HepG2 (cell line): Measurements from ENCODE around the gene ARG1. TPM values are rescaled to one million over a fixed set of nuclear protein-coding genes. Genes with fewer than 3 reads are reported as not detected.
A peak's percentile ranks its signal among the peaks of the same experiment; 100 is the strongest.

ENCODE experiments used
- CENPX ChIP-seq: sonication (generic); formaldehyde crosslinking; IDR thresholded peaks from 2 replicates; pipeline ENCODE4 v1.9.0; 2021; ENCODE audit warnings: mild to moderate bottlenecking, missing genetic modification reagents, moderate library complexity
- KDM3A ChIP-seq: IDR thresholded peaks from 2 replicates; pipeline ENCODE4 v1.6.1; 2018; ENCODE audit warnings: low read depth, missing compliant biosample characterization
- KDM5B ChIP-seq: sonication (generic); formaldehyde crosslinking; IDR thresholded peaks from 2 replicates; pipeline ENCODE4 v1.4.0; 2020; ENCODE audit warnings: missing genetic modification reagents, mild to moderate bottlenecking, borderline replicate concordance
- KDM6A ChIP-seq: IDR thresholded peaks from 2 replicates; pipeline ENCODE4 v1.6.1; 2016; ENCODE audit warnings: low read depth
- LRRFIP1 ChIP-seq: sonication (generic); formaldehyde crosslinking; conservative IDR thresholded peaks from 2 replicates; pipeline ENCODE4 v1.4.0; 2020; ENCODE audit warnings: missing genetic modification reagents
- MAFF ChIP-seq: IDR thresholded peaks from 2 replicates; pipeline ENCODE4 v1.6.1; 2011; ENCODE audit warnings: low read depth, low read length, improper control_type of control experiment
- MIER3 ChIP-seq: IDR thresholded peaks from 2 replicates; pipeline ENCODE4 v1.6.1; 2016; ENCODE audit warnings: missing compliant biosample characterization, borderline replicate concordance
- ZBTB14 ChIP-seq: sonication (generic); formaldehyde crosslinking; IDR thresholded peaks from 2 replicates; pipeline ENCODE4 v1.4.0; 2020; ENCODE audit warnings: missing genetic modification reagents
- ZMAT3 ChIP-seq: sonication (generic); formaldehyde crosslinking; conservative IDR thresholded peaks from 2 replicates; pipeline ENCODE4 v1.7.0; 2021; ENCODE audit warnings: missing genetic modification reagents
- ZNF33A ChIP-seq: sonication (generic); formaldehyde crosslinking; IDR thresholded peaks from 2 replicates; pipeline ENCODE4 v1.5.1; 2020; ENCODE audit warnings: missing genetic modification reagents, mild to moderate bottlenecking, moderate library complexity, borderline replicate concordance
- ZNF431 ChIP-seq: sonication (generic); formaldehyde crosslinking; IDR thresholded peaks from 2 replicates; pipeline ENCODE4 v1.9.0; 2022; ENCODE audit warnings: missing genetic modification reagents, low read depth, mild to moderate bottlenecking, borderline replicate concordance
- ZNF639 ChIP-seq: conservative IDR thresholded peaks from 2 replicates; pipeline ENCODE4 v1.6.1; 2018; ENCODE audit warnings: missing genetic modification reagents
- ZNF740 ChIP-seq: sonication (generic); formaldehyde crosslinking; IDR thresholded peaks from 2 replicates; pipeline ENCODE4 v1.4.0; 2020; ENCODE audit warnings: missing genetic modification reagents
- ZXDC ChIP-seq: sonication (generic); formaldehyde crosslinking; IDR thresholded peaks from 2 replicates; pipeline ENCODE4 v1.5.0; 2020; ENCODE audit warnings: mild to moderate bottlenecking, missing genetic modification reagents
- polyA plus RNA-seq, 8 experiments: library from polyadenylated mRNA; depleted of rRNA in 3 of 8; stranded (reverse) in 7 of 8; unstranded in 1 of 8; fragments of >200 nt; fragmentation: Illumina TruSeq in 4 of 8; extraction: Trizol in 4 of 8; gene quantifications; 2 replicates each; pipeline versions ENCODE4 v1.2.1 to v1.2.3, GENCODE V29; 2011 to 2016; ENCODE audit warnings: low read depth in 4 of 8, missing spikeins in 1 of 8, mixed read lengths in 1 of 8; ENCODE audit not compliant: insufficient read depth in 1 of 8
- total RNA-seq, 5 experiments: library from RNA; depleted of rRNA; stranded (reverse); fragments of >200 nt; fragmentation: Illumina TruSeq; extraction: Trizol; gene quantifications; 2 replicates each; pipeline ENCODE4 v1.2.3, GENCODE V29; 2016; ENCODE audit warnings: low read depth in 1 of 5

ARG1 gene
- total and polyA plus RNA-seq, 2 of the 13 experiments (the other 11 are each of a cell fraction or from before 2014, with no cell fraction given) = 2.2 to 11.2 TPM

GRCh38 chr6:131627724-131628682 is 55.0 kb downstream of the ARG1 start, which contains the start of gene MED23 (continued):
- TF ChIP-seq ZXDC (peak; percentile 97), ZMAT3 (peak; percentile 100), CENPX (CRISPR knock-in tag) (no peak), ZBTB14 (peak; percentile 52; the same call in 1 of the 2 replicates), ZNF431 (CRISPR knock-in tag) (peak; percentile 97), MAFF (no peak), ZNF740 (peak; percentile 92), ZNF639 (CRISPR knock-in tag) (peak; percentile 98), LRRFIP1 (CRISPR knock-in tag) (peak; percentile 92), KDM3A (peak; percentile 100), KDM6A (no peak), MIER3 (CRISPR knock-in tag) (peak; percentile 100), ZNF33A (CRISPR knock-in tag) (no peak; the same call in 1 of the 2 replicates), KDM5B (CRISPR knock-in tag) (peak; percentile 99)
